Measurements from ENCODE around the gene BLTP3A. TPM values are rescaled to one million over a fixed set of nuclear protein-coding genes. Genes with fewer than 3 reads are reported as not detected.
A peak's percentile ranks its signal among the peaks of the same experiment; 100 is the strongest.

Gene BLTP3A
- total RNA-seq, 2 donors from 2014 or later: 12.7 to 24.3 TPM

- no peaks in the 10 kb centered on the region for H3K36me3 ChIP-seq
- intact Hi-C loops (cut with DNase I): no loop called here
- DNase-seq (ENCODE audit: low spot score): no peak
- 97% methylated on average over 5 of the region's 5 CpGs for WGBS
- no peaks in the 10 kb centered on the region for H3K27me3 ChIP-seq (replicated peaks; ENCODE audit: insufficient read depth)
- no peaks in the 10 kb centered on the region for H3K9me3 ChIP-seq
- no peak overlapping the region for H3K27ac ChIP-seq
- TF ChIP-seq, protein P1, sequence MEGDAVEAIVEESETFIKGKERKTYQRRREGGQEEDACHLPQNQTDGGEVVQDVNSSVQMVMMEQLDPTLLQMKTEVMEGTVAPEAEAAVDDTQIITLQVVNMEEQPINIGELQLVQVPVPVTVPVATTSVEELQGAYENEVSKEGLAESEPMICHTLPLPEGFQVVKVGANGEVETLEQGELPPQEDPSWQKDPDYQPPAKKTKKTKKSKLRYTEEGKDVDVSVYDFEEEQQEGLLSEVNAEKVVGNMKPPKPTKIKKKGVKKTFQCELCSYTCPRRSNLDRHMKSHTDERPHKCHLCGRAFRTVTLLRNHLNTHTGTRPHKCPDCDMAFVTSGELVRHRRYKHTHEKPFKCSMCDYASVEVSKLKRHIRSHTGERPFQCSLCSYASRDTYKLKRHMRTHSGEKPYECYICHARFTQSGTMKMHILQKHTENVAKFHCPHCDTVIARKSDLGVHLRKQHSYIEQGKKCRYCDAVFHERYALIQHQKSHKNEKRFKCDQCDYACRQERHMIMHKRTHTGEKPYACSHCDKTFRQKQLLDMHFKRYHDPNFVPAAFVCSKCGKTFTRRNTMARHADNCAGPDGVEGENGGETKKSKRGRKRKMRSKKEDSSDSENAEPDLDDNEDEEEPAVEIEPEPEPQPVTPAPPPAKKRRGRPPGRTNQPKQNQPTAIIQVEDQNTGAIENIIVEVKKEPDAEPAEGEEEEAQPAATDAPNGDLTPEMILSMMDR (IDR thresholded peaks at IDR 0.05): no peak
- TF ChIP-seq POLR2A (IDR thresholded peaks at IDR 0.05) (no peak), POLR2AphosphoS5 (IDR thresholded peaks at IDR 0.05) (no peak)
- H3K4me1 ChIP-seq (replicated peaks): no peaks in the 10 kb centered on the region
- H3K4me3 ChIP-seq: no peak overlapping the region
Measured at GRCh38 chr6:34788111-34788510, 3.8 kb upstream of the BLTP3A start.

DNA sequence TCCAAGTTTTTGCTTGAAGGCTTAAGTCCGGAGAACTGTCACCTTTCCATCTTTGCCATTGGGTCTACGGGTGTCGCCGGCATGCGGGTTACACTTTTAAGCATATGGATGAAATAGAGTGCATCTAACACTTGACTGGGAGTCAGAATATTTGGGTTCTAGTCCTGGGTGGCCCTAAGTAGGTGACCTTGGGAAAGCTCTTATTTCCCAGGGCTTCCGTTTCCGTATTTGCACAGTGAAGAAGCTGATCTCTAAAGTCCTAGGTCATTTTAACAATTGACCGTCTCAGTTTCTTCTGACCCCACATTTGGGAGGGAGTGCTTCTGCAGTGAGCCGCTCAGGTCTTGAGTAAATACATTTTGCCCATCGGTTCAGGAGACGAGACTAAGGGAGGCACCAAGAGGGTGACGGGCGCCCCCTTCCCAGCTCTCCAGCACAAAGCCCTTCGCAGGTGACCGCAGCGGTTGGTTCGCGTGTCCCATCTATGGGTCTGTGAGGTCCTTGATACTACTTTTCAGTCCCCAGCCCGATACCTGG, 651 bp upstream of the BLTP3A start:
- no peaks in the 10 kb centered on the region for H3K4me1 ChIP-seq (replicated peaks)
- TF ChIP-seq, protein P1 (IDR thresholded peaks at IDR 0.05): peak in 1 of 4 experiments; percentile 2
- TF ChIP-seq POLR2AphosphoS5 (IDR thresholded peaks at IDR 0.05): no peak
- TF ChIP-seq POLR2A (IDR thresholded peaks at IDR 0.05): no peak
- H3K4me3 ChIP-seq: peak overlapping the region; percentile 79 to 87
- peak overlapping the region; percentile 89 to 91 for H3K27ac ChIP-seq
- WGBS: 6% methylated on average over 19 of the region's 19 CpGs
- peak; percentile 47 for DNase-seq (ENCODE audit: low spot score)
- no peaks in the 10 kb centered on the region for H3K9me3 ChIP-seq
- intact Hi-C loops (cut with DNase I): loop anchor here (5.0 kb wide), 1 partner anchor 96 kb away; the partner anchor contains the start of genes ANKS1A and TAF11
- H3K27me3 ChIP-seq (replicated peaks; ENCODE audit: insufficient read depth): no peaks in the 10 kb centered on the region
- H3K36me3 ChIP-seq: no peaks in the 10 kb centered on the region

GRCh38 chr6:34792605-34793500, 970 bp downstream of the BLTP3A start:
- 7% methylated on average over 20 of the region's 20 CpGs for WGBS

DNA sequence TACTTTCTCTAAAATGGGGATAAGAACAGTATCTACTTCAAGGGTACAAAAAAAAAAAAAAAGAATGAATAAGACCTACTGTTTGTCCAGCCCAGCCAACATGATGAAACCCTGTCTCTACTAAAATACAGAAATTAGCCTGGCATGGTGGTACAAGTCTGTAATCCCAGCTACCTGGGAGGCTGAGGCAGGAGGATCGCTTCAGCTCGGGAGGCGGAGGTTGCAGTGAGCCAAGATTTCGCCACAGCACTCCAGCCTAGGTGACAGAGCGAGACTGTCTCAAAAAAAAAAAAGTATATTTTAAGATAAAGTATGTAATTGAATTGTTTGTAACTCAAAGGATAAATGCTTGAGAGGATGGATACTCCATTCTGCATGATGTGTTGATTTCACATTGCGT, 2.0 kb downstream of the BLTP3A start:
- no peak overlapping the region for H3K27ac ChIP-seq
- DNase-seq (ENCODE audit: low spot score): no peak
- intact Hi-C loops (cut with DNase I): loop anchor here (5.0 kb wide), 1 partner anchor 93 kb away; the partner anchor contains the start of genes ANKS1A and TAF11
- no peaks in the 10 kb centered on the region for H3K27me3 ChIP-seq (replicated peaks; ENCODE audit: insufficient read depth)
- no peak for TF ChIP-seq POLR2A (IDR thresholded peaks at IDR 0.05)
- TF ChIP-seq, protein P1 (IDR thresholded peaks at IDR 0.05): no peak
- TF ChIP-seq POLR2AphosphoS5 (IDR thresholded peaks at IDR 0.05): no peak
- H3K9me3 ChIP-seq: no peaks in the 10 kb centered on the region
- 95% methylated on average over 6 of the region's 6 CpGs for WGBS
- H3K4me3 ChIP-seq: no peak overlapping the region
- no peaks in the 10 kb centered on the region for H3K36me3 ChIP-seq
- H3K4me1 ChIP-seq (replicated peaks): no peaks in the 10 kb centered on the region

More at GRCh38 chr6:34792605-34793500, 970 bp downstream of the BLTP3A start:
- Histone ChIP-seq H3K4me3 (peak overlapping the region; percentile 79 to 87), H3K9me3 (no peaks in the 10 kb centered on the region), H3K27ac (peak overlapping the region; percentile 89 to 91), H3K27me3 (replicated peaks; ENCODE audit: insufficient read depth) (no peaks in the 10 kb centered on the region), H3K4me1 (replicated peaks) (no peaks in the 10 kb centered on the region), H3K36me3 (no peaks in the 10 kb centered on the region)
- peak; percentile 28 for DNase-seq (ENCODE audit: low spot score)
- TF ChIP-seq POLR2A (IDR thresholded peaks at IDR 0.05): no peak
- TF ChIP-seq, protein P1 (IDR thresholded peaks at IDR 0.05): no peak
- peak; percentile 41 for TF ChIP-seq POLR2AphosphoS5 (IDR thresholded peaks at IDR 0.05)
- intact Hi-C loops (cut with DNase I): loop anchor here (5.0 kb wide), 1 partner anchor 94 kb away; the partner anchor contains the start of genes ANKS1A and TAF11
